Measurements from ENCODE around the gene QRFP. TPM values are rescaled to one million over a fixed set of nuclear protein-coding genes. Genes with fewer than 3 reads are reported as not detected.

The QRFP gene
- total and polyA plus RNA-seq, 2 of the 8 experiments (the other 6 are each of a cell fraction or from before 2014, with no cell fraction given) = not detected

GRCh38 chr9:130861372-130862180 is 35.0 kb downstream of the QRFP start:
- Histone ChIP-seq H3K18ac (ENCODE audit: extremely low read depth, low read length) (no peak overlapping the region), H3K4me1 (replicated peaks in 1 of 4; ENCODE audit: control insufficient read depth in 3 of 4, insufficient read depth in 4 of 4, low read length in 3 of 4) (0 out of 7 replicates have a peak, but pooled peaks cover 0 to 3% (median 0%) of the 10 kb centered on the region in 4 experiments), H3K9me3 (ENCODE audit: insufficient read depth in 2 of 2, low read depth in 1 of 2, low read length in 1 of 2) (no peaks in the 10 kb centered on the region), H3K23me2 (ENCODE audit: low read depth, low read length) (no peaks in the 10 kb centered on the region), H3K4me3 (ENCODE audit: extremely low read depth in 1 of 4, insufficient read depth in 2 of 4, low read depth in 3 of 4, low read length in 4 of 4) (no peak overlapping the region), H2AK5ac (ENCODE audit: low read depth, low read length) (no peak overlapping the region), H3K36me3 (ENCODE audit: control insufficient read depth in 2 of 4, insufficient read depth in 4 of 4, low read length in 3 of 4) (peaks cover 10 to 27% (median 16%) of the 10 kb centered on the region in 4 experiments), H2BK5ac (ENCODE audit: low read depth, low read length) (no peak overlapping the region), H2BK20ac (ENCODE audit: low read length) (no peak overlapping the region), H3K9ac (replicated peaks in 1 of 4; ENCODE audit: extremely low read depth in 1 of 4, low read depth in 3 of 4, low read length in 3 of 4) (no peak overlapping the region), H3K79me1 (ENCODE audit: low read depth, low read length) (0 out of 2 replicates have a peak, but pooled peaks cover 2% of the 10 kb centered on the region), H3K4ac (replicated peaks; ENCODE audit: insufficient read length, low read depth, low read length) (no peak overlapping the region), H3K27ac (ENCODE audit: low read depth, low read length) (no peak overlapping the region), H4K8ac (ENCODE audit: extremely low read depth, insufficient read depth, low read length) (no peak overlapping the region), H4K91ac (replicated peaks; ENCODE audit: insufficient read length, low read length) (no peak overlapping the region), H2BK12ac (ENCODE audit: low read depth, low read length) (no peak overlapping the region), H2AFZ (ENCODE audit: low read length) (no peak overlapping the region), H2BK15ac (ENCODE audit: low read length) (no peak overlapping the region), H4K5ac (ENCODE audit: insufficient read length, low read depth, low read length) (no peak overlapping the region), H3K56ac (replicated peaks; ENCODE audit: insufficient read length, low read depth, low read length) (no peak overlapping the region), H3K14ac (ENCODE audit: insufficient read length) (no peak overlapping the region), H3K4me2 (ENCODE audit: insufficient read depth in 1 of 2, low read depth in 2 of 2, low read length in 2 of 2) (no peak overlapping the region), H3K79me2 (ENCODE audit: control insufficient read depth in 1 of 2, insufficient read depth in 2 of 2, low read length in 2 of 2) (peaks cover 0 to 34% of the 10 kb centered on the region in 2 experiments; a peak in 1 of 4 replicates), H3K23ac (ENCODE audit: insufficient read length) (no peak overlapping the region), H2BK120ac (replicated peaks; ENCODE audit: low read depth, low read length) (no peak overlapping the region), H4K20me1 (replicated peaks in 1 of 2; ENCODE audit: control insufficient read depth in 1 of 2, insufficient read depth in 2 of 2, low read length in 2 of 2) (peaks cover 15 to 26% of the 10 kb centered on the region in 2 experiments), H3K27me3 (replicated peaks in 1 of 4; ENCODE audit: control insufficient read depth in 3 of 4, extremely low read depth in 1 of 4, insufficient read depth in 3 of 4, low read length in 3 of 4) (no peaks in the 10 kb centered on the region)
- CTCF ChIA-PET (ENCODE audit: partially characterized antibody) = interaction anchor here (0.5 to 12.4 kb wide), 19 partner anchors 9 to 1603 kb away, joined by 3 to 317 read pairs (median 5); partner anchors contain the start of gene EXOSC2
- TF ChIP-seq CREB1 (IDR thresholded peaks at IDR 0.05) (no peak), KDM1A (IDR thresholded peaks at IDR 0.05; ENCODE audit: borderline replicate concordance, low read length) (no peak), TAF7 (optimal IDR thresholded peaks at IDR 0.05; ENCODE audit: borderline replicate concordance, low read depth, low read length) (no peak), EZH2 (IDR thresholded peaks at IDR 0.05; ENCODE audit: low read depth, low read length, severe bottlenecking) (no peak), HDAC2 (IDR thresholded peaks at IDR 0.05; ENCODE audit: borderline replicate concordance in 1 of 2, low read depth in 2 of 2, low read length in 2 of 2) (no peak)
- POLR2A ChIA-PET (ENCODE audit: partially characterized antibody) = interaction anchor here (1.6 to 2.7 kb wide), 3 partner anchors 152 to 160 kb away, joined by 6 to 11 read pairs (median 6); no protein-coding TSS in a partner anchor
- FAIRE-seq (no peak), DNase-seq (ENCODE audit: low read depth in 1 of 2, low spot score in 2 of 2) (no peak)
- 89% methylated on average over 8 of the region's 8 CpGs; no CpG with 5 or more reads in 1 of the 2 experiments for WGBS, 2 experiments (ENCODE audit: extremely low coverage in 1 of 2, insufficient coverage in 1 of 2, insufficient read length in 1 of 2, insufficient replicate concordance in 2 of 2, low coverage in 1 of 2, low lambda C conversion rate in 2 of 2, missing lambda C conversion rate in 1 of 2)

Data from H1 (cell line).